DOHH2 (cell line): Measurements from ENCODE around the gene UBL3.

Experiments used
- CTCF ChIP-seq: fragments of 200-600 bp; sonication (generic); IDR thresholded peaks from one replicate; pipeline ENCODE4 v1.5.1; 2014; ENCODE audit warnings: antibody characterized with exemption, mild to moderate bottlenecking, low read depth, low read length; ENCODE audit not compliant: poor library complexity, severe bottlenecking
- EZH2phosphoT487 ChIP-seq: fragments of 200-600 bp; sonication (generic); IDR thresholded peaks from 2 replicates; pipeline ENCODE4 v1.6.1; 2017; ENCODE audit warnings: borderline replicate concordance, mild to moderate bottlenecking, antibody characterized with exemption, low read length, moderate library complexity, mixed read lengths

GRCh38 chr13:29771247-29771646 lies 79.2 kb downstream of the UBL3 start:
- peak; percentile 58 for TF ChIP-seq CTCF
- TF ChIP-seq EZH2phosphoT487: no peak
